ENCODE measurements around the gene SIX1. TPM values are rescaled to one million over a fixed set of nuclear protein-coding genes. Genes with fewer than 3 reads are reported as not detected.

The SIX1 gene
- total and polyA plus RNA-seq, 2 of the 13 experiments (the other 11 are each of a cell fraction or from before 2014, with no cell fraction given): 1.7 to 6.5 TPM

DNA sequence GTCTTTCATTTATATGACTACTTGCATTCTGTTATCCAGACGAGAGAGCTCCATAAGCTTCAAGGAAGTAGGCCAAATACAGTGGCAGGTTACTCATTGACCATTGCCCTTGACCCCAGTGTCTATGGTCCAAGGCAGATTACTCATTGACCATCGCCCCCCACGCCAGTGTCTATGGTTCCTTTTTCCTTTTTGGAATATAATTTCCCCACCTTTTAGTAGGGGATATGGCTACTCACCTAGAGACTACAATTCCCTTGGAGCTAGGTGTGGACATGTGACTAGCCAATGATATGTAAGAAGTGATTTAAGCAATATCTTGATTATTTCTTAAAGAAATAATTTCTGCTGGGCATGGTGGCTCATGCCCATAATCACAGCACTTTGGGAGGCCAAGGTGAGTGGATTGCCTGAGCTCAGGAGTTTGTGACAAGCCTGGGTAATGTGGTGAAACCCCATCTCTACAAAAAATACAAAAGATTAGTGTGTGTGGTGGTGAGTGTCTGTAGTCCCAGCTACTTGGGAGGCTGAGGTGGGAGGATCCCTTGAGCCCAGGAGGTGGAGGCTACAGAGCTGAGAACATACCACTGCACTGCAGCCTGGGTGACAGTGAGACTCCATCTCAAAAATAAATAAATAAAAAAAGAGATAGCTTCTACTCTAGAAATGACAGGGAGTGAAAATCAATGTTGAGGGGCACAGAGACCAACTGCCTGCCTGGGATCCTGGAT is 42.3 kb upstream of the SIX1 start:
- intact Hi-C loops (cut with micrococcal nuclease; ENCODE audit: unreplicated experiment) (no loop called here), in situ Hi-C loops (cut with HindIII; ENCODE audit: extremely low pct_ligation_motif_present, low pct_unique_long_range_greater_than_20kb) (no loop called here)
- H2AFZ ChIP-seq (ENCODE audit: low read length): no peak overlapping the region
- no peak overlapping the region for H3K9ac ChIP-seq (ENCODE audit: insufficient read depth, low read depth, low read length)
- H3K4me3 ChIP-seq (replicated peaks in 1 of 3; ENCODE audit: insufficient read depth in 1 of 3, low read depth in 2 of 3, low read length in 3 of 3): peak overlapping the region in 2 of 3 experiments; percentile 20 to 24; a peak in 2 of 6 replicates
- BruUV-seq (replicated peaks): no TSS peak
- peaks cover 68% of the 10 kb centered on the region for H3K4me1 ChIP-seq (ENCODE audit: insufficient read depth, low read length)
- ChIA-PET POLR2A (interaction anchor here (0.9 to 2.0 kb wide), 7 partner anchors 26 to 289 kb away, joined by 3 to 38 read pairs (median 6); partner anchors contain the start of genes SIX1, SIX4, SLC38A6 and TRMT5), CTCF (ENCODE audit: low intra/inter-chr PET ratio, low total read pairs) (no interaction called here)
- H3K27ac ChIP-seq (ENCODE audit: extremely low read length, insufficient read depth, low read length): peak overlapping the region; percentile 60
- peak; percentile 77 for DNase-seq (ENCODE audit: low spot score)
- H4K20me1 ChIP-seq (ENCODE audit: insufficient read depth, low read length): no peaks in the 10 kb centered on the region
- FAIRE-seq: peak; percentile 98
- peak overlapping the region; percentile 64 for H3K4me2 ChIP-seq (ENCODE audit: low read depth, low read length)
- WGBS (ENCODE audit: low lambda C conversion rate): 0% methylated on average over 3 of the region's 3 CpGs
- no peaks in the 10 kb centered on the region for H3K9me3 ChIP-seq (ENCODE audit: low read length)
- peak; percentile 94 for ATAC-seq
- no peaks in the 10 kb centered on the region for H3K36me3 ChIP-seq (replicated peaks in 1 of 2; ENCODE audit: control insufficient read depth in 1 of 2, insufficient read depth in 2 of 2, low read length in 2 of 2)
- H3K27me3 ChIP-seq (ENCODE audit: control insufficient read depth in 1 of 2, insufficient read depth in 2 of 2, low read length in 2 of 2): no peaks in the 10 kb centered on the region
- H3K79me2 ChIP-seq (ENCODE audit: insufficient read depth, low read length): no peaks in the 10 kb centered on the region
- TF ChIP-seq FOXK2 (IDR thresholded peaks at IDR 0.05) (no peak), SALL1 (CRISPR knock-in tag; IDR thresholded peaks at IDR 0.05) (peak; percentile 58), ZBTB7B (CRISPR knock-in tag; IDR thresholded peaks at IDR 0.05) (peak; percentile 53; the same call in 1 of the 2 replicates), POLR2G (IDR thresholded peaks at IDR 0.05; ENCODE audit: low read depth, low read length) (no peak), ISL2 (CRISPR knock-in tag; IDR thresholded peaks at IDR 0.05) (peak; percentile 24; the same call in 1 of the 2 replicates), LCORL (IDR thresholded peaks at IDR 0.05) (no peak), LCORL (CRISPR knock-in tag; IDR thresholded peaks at IDR 0.05) (peak; percentile 38; the same call in 1 of the 2 replicates), ZNF143 (CRISPR knock-in tag; IDR thresholded peaks at IDR 0.05) (peak; percentile 41), ZNF343 (CRISPR knock-in tag; IDR thresholded peaks at IDR 0.05) (no peak), DMAP1 (CRISPR knock-in tag; IDR thresholded peaks at IDR 0.05) (0 out of 2 replicates have a peak, but pooled peaks have one; percentile 27), PAF1 (CRISPR knock-in tag; IDR thresholded peaks at IDR 0.05) (no peak), SYNCRIP (IDR thresholded peaks at IDR 0.05; ENCODE audit: insufficient read depth, low read depth, low read length) (no peak), ZNF746 (CRISPR knock-in tag; IDR thresholded peaks at IDR 0.05) (no peak), NFIC (IDR thresholded peaks at IDR 0.05; ENCODE audit: low read length) (peak; percentile 39; the same call in 1 of the 2 replicates), PCBP2 (optimal IDR thresholded peaks at IDR 0.05; ENCODE audit: low read depth, low read length, poor library complexity, severe bottlenecking) (no peak), GABPA (IDR thresholded peaks at IDR 0.05; ENCODE audit: low read depth, low read length) (no peak), GABPA (CRISPR knock-in tag; IDR thresholded peaks at IDR 0.05; ENCODE audit: low read depth) (peak; percentile 24; the same call in 1 of the 2 replicates), FOXA3 (CRISPR knock-in tag; IDR thresholded peaks at IDR 0.05) (peak; percentile 40; the same call in 1 of the 2 replicates), ELF3 (CRISPR knock-in tag; IDR thresholded peaks at IDR 0.05) (peak; percentile 99), HMG20B (CRISPR knock-in tag; conservative IDR thresholded peaks at IDR 0.05) (no peak), FOXK1 (CRISPR knock-in tag; IDR thresholded peaks at IDR 0.05; ENCODE audit: borderline replicate concordance, low read depth) (0 out of 2 replicates have a peak, but pooled peaks have one; percentile 18), HDAC1 (CRISPR knock-in tag; IDR thresholded peaks at IDR 0.05) (peak; percentile 26; the same call in 1 of the 2 replicates), HMGXB3 (CRISPR knock-in tag; IDR thresholded peaks at IDR 0.05; ENCODE audit: borderline replicate concordance) (no peak)
